Urothelium cell line (cell line): ENCODE data around the gene SLC6A6.

Experiments
- DNase-seq: peaks from one replicate; pipeline ENCODE4 v3.0.0; 2011; ENCODE audit warnings: low spot score, mixed read lengths
- FAIRE-seq: peaks from 2 replicates; lab custom pipeline; 2011; peaks lifted over from hg19 to GRCh38; lab: Jason Lieb, UNC

SLC6A6 gene

GRCh38 chr3:14532691-14533456 is 130.5 kb downstream of the SLC6A6 start:
- FAIRE-seq (no peak), DNase-seq (no peak)

- DNase-seq (no peak), FAIRE-seq (no peak)
Observed at GRCh38 chr3:14533457-14533958, 131.1 kb downstream of the SLC6A6 start.

GRCh38 chr3:14534516-14535191 is 132.2 kb downstream of the SLC6A6 start:
- FAIRE-seq (no peak), DNase-seq (no peak)

- FAIRE-seq (no peak), DNase-seq (no peak)
Observed at GRCh38 chr3:14535616-14536015, 133.2 kb downstream of the SLC6A6 start.

GRCh38 chr3:14536055-14536815 is 133.8 kb downstream of the SLC6A6 start:
- no peak for FAIRE-seq
- DNase-seq = no peak

- FAIRE-seq (peak; percentile 48), DNase-seq (no peak)
Observed at GRCh38 chr3:14536837-14537589, 134.6 kb downstream of the SLC6A6 start.

- DNase-seq (peak; percentile 38), FAIRE-seq (no peak)
Observed at GRCh38 chr3:14537590-14538450, 135.4 kb downstream of the SLC6A6 start.

- DNase-seq (no peak), FAIRE-seq (no peak)
Observed at GRCh38 chr3:14538451-14539088, 136.2 kb downstream of the SLC6A6 start.
